GM23248 (cell line): ENCODE data around the gene FAM168A.

Source experiments
- EZH2 ChIP-seq: fragments of 200-600 bp; sonication (generic); IDR thresholded peaks from 2 replicates; pipeline ENCODE4 v1.6.1; 2018; ENCODE audit warnings: antibody characterized with exemption, mild to moderate bottlenecking; ENCODE audit not compliant: insufficient read depth, poor library complexity, severe bottlenecking
- EZH2phosphoT487 ChIP-seq: fragments of 200-600 bp; sonication (generic); IDR thresholded peaks from 2 replicates; pipeline ENCODE4 v1.6.1; 2018; ENCODE audit warnings: antibody characterized with exemption, moderate library complexity, mild to moderate bottlenecking, low read depth; ENCODE audit not compliant: insufficient read depth

DNA sequence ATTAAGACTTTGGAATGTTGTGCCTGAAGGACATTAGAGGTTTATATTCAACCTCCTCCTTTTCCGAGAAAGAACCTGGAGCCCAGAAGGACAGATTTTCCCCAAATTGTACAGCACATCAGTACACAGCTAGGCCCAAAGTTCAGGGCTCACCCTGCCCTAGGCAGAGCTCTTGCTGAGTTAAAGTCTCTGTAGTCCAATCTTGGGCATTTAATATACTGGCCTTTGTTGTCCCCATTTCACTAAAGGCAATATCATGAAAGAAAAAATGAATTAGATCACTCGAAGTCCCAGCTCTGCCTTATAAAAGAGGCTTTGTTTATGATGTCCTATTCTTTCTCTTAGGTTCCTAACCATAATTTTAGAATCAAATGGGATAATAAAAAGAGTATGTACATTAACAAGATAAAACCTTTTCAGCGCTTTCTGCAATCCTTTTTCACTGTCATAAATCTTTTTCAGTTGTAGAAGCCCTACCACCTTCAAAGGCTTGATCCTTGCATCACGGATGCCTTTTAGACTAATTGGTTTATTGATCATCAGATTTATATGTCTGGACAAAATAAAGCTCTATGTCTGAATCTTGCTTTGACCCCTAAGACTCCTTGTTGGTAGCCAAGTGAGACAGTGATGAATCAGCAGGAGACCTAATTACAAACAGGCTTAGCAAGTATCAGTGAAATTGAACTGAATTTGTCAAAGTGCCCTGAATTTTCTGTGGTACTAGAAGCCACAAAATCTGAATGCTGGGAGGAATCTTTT is 181.9 kb downstream of the FAM168A start:
- no peak for TF ChIP-seq EZH2
- no peak for TF ChIP-seq EZH2phosphoT487
